Colonic mucosa (tissue), 4 donors: ENCODE measurements around the gene TMEM108. TPM values are rescaled to one million over a fixed set of nuclear protein-coding genes. Genes with fewer than 3 reads are reported as not detected.

Experiments
- DNase-seq: peaks from one replicate; pipeline ENCODE4 v3.0.0-alpha.2; 2020
- H3K27ac ChIP-seq: fragments of 200-600 bp; one replicate; pipeline ENCODE4 v1.8.0; 2021
- H3K27me3 ChIP-seq: fragments of 200-600 bp; one replicate; pipeline ENCODE4 v1.8.0; 2021
- H3K36me3 ChIP-seq: fragments of 200-600 bp; one replicate; pipeline ENCODE4 v1.8.0; 2021
- H3K4me1 ChIP-seq: fragments of 200-600 bp; one replicate; pipeline ENCODE4 v1.8.0; 2021; ENCODE audit warnings: mild to moderate bottlenecking
- H3K4me3 ChIP-seq: fragments of 200-600 bp; one replicate; pipeline ENCODE4 v1.8.0; 2021
- H3K9ac ChIP-seq, 2 donors: one replicate each; pipeline ENCODE4 v1.7.0; 2013; ENCODE audit warnings: control low read depth in 2 of 2, low read depth in 2 of 2, low read length in 2 of 2
- H3K9me3 ChIP-seq: fragments of 200-600 bp; one replicate; pipeline ENCODE4 v1.8.0; 2021
- CTCF ChIP-seq: fragments of 200-600 bp; IDR thresholded peaks from one replicate; pipeline ENCODE4 v1.8.0; 2022; ENCODE audit warnings: antibody characterized with exemption, mild to moderate bottlenecking
- intact Hi-C: fragments of 100-400 bp; cut with DNase I; formaldehyde crosslinking; loops from one replicate; pipeline ENCODE4 v1.14.1; 2022
- total RNA-seq, 2 donors: library from RNA; stranded (reverse); fragmentation: NEBNext Ultra II Directional in 1 of 2; extraction: Animal tissue kit (Norgen Biotek cat#: 25700) in 1 of 2; gene quantifications; one replicate each; pipeline ENCODE4 v1.2.1, GENCODE V29; 2021
- donor health status: healthy.
- donor health status: DM: no; HTN: no; CAD: no.
- donor health status: DM: no; HTN: no; CAD: no.

The TMEM108 gene
- total RNA-seq, 2 donors from 2014 or later, result 0.20 to 0.82 TPM

- Histone ChIP-seq H3K9ac (no peak overlapping the region), H3K4me1 (no peaks in the 10 kb centered on the region), H3K9me3 (no peaks in the 10 kb centered on the region), H3K36me3 (no peaks in the 10 kb centered on the region), H3K27ac (no peak overlapping the region), H3K27me3 (no peaks in the 10 kb centered on the region), H3K4me3 (no peak overlapping the region)
- TF ChIP-seq CTCF, result no peak
- DNase-seq, result no peak
- intact Hi-C loops, result no loop called here
Measured at GRCh38 chr3:133368371-133369067, 330.3 kb downstream of the TMEM108 start.

GRCh38 chr3:133369068-133369440 is 330.9 kb downstream of the TMEM108 start:
- no peak overlapping the region for H3K4me3 ChIP-seq
- no peak for TF ChIP-seq CTCF
- no peaks in the 10 kb centered on the region for H3K9me3 ChIP-seq
- H3K4me1 ChIP-seq, result no peaks in the 10 kb centered on the region
- H3K36me3 ChIP-seq, result no peaks in the 10 kb centered on the region
- H3K27me3 ChIP-seq, result no peaks in the 10 kb centered on the region
- no peak overlapping the region for H3K9ac ChIP-seq
- intact Hi-C loops, result no loop called here
- no peak overlapping the region for H3K27ac ChIP-seq
- no peak for DNase-seq

GRCh38 chr3:133371181-133371580 is 333.0 kb downstream of the TMEM108 start:
- Histone ChIP-seq H3K27ac (no peak overlapping the region), H3K36me3 (no peaks in the 10 kb centered on the region), H3K4me3 (no peak overlapping the region), H3K9me3 (no peaks in the 10 kb centered on the region), H3K9ac (no peak overlapping the region), H3K4me1 (no peaks in the 10 kb centered on the region), H3K27me3 (no peaks in the 10 kb centered on the region)
- no peak for DNase-seq
- intact Hi-C loops, result no loop called here
- no peak for TF ChIP-seq CTCF

GRCh38 chr3:133371676-133372075 is 333.5 kb downstream of the TMEM108 start:
- TF ChIP-seq CTCF, result no peak
- no peak for DNase-seq
- Histone ChIP-seq H3K27ac (no peak overlapping the region), H3K9me3 (no peaks in the 10 kb centered on the region), H3K4me1 (no peaks in the 10 kb centered on the region), H3K27me3 (no peaks in the 10 kb centered on the region), H3K4me3 (no peak overlapping the region), H3K36me3 (no peaks in the 10 kb centered on the region), H3K9ac (no peak overlapping the region)
- intact Hi-C loops, result no loop called here

GRCh38 chr3:133374708-133375402 is 336.7 kb downstream of the TMEM108 start:
- no peak overlapping the region for H3K27ac ChIP-seq
- H3K4me1 ChIP-seq, result no peaks in the 10 kb centered on the region
- H3K4me3 ChIP-seq, result no peak overlapping the region
- H3K9ac ChIP-seq, result no peak overlapping the region
- H3K36me3 ChIP-seq, result no peaks in the 10 kb centered on the region
- H3K27me3 ChIP-seq, result no peaks in the 10 kb centered on the region
- DNase-seq, result no peak
- intact Hi-C loops, result loop anchor here (5.0 kb wide), 1 partner anchor 333 kb away; no protein-coding TSS in a partner anchor
- TF ChIP-seq CTCF, result no peak
- H3K9me3 ChIP-seq, result no peaks in the 10 kb centered on the region
